HG03460 (cell line): Measurements from ENCODE around the gene FOXJ3.

Experiments used
- ATAC-seq: cut with Tn5 transposase; IDR thresholded peaks from one replicate; pipeline ENCODE4 v1.9.1; 2021; ENCODE audit not compliant: unreplicated experiment

Gene FOXJ3

GRCh38 chr1:42195841-42196240 is 139.2 kb downstream of the FOXJ3 start:
- ATAC-seq: no peak

DNA sequence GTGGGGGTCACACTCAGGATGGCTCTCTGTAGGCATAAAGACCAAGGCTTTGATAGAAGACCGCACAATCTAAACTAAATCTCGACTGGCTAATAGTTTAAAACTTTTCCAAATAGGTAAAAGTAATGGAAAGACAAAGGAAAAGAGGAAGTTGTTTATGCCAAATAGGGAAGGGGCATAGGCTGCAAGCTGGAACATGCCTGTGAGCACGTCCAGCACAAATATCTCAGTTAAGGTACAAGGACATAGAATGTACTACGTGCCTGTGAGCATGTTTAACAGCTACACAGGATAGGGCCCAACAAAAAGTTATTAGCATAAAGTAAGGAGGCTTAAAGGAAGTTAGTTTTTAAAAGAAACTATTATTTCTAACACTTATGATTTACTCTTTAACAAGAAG is 142.9 kb downstream of the FOXJ3 start:
- ATAC-seq: no peak

GRCh38 chr1:42191319-42191718 is 143.7 kb downstream of the FOXJ3 start:
- no peak for ATAC-seq

DNA sequence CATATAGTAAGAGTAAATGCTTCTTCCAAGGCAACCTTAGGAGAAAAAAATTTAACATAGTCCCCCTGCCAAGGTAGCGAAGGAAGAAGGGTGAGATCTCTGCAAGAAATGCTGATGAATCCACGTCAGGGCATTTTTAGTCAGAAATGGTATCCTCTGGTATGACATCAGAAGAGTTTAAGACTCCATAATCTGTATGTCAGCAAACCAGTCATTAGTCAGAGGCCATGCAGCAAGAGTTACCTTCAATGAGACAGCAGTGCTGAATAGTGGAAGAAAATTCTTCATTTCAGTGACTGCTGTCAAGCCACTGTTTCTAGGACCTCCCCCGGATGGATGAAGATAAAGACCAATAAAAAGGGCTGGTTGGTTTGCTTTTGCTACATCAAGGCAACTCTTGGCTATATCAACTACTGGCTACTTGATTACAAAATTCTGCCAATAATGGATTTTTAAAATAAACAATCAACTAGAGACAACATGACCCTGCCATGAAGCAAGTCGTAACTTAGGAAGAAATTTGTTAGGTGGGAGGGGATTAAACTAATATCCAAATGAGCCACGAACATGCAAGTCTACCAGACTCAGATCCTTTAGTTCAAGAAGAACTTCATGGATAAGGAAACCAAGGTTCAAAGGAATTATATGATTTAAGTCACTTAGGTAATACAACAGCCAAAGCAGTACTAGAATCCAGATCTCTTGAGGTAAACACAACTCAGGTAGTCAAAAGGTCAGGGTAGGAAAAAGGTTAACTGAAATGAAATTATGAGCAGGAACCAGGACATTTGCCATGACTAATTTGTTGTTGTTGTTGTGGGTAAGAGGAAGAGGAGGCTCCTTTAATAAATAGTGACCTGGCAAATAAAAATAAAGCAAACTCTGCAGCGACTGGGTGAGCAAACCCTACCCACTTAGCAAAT is 144.8 kb downstream of the FOXJ3 start:
- ATAC-seq: no peak

DNA sequence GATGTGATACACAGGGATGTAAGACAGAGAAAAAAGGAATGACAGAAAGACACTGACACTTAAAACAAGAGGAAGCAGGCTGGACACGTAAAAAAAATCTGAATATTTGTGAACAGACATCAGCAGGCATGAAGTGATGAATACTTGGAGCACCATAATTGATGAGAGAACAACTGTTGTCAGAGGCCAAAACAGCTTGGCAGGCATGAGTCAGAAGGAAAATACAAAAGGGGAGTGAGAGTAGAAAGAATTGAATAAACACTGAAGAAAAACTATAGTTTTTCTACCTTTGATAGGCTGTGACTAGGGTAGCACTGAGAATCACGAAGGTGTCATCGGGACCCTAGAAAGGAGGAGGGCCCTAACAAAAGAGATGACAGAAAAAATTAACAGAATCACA is 148.9 kb downstream of the FOXJ3 start:
- ATAC-seq: no peak

DNA sequence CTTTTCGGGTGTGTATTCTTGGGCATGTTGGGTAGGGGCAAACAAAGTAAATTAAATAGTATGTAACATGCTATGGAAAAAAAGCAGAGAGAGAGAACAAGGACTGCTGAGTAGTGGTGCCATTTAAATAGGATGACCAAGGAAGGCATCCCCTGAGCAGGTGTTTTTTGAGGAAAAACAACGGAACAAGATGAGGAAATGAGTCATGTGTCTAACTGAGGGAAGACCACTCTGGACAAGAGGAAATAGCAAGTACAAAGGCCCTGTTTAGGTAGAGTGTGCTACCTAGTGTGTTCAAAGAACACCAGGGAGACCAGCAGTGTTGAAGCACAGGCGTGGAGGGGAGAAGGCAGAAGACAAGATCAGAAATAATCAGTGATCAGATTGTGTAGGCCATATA is 150.4 kb downstream of the FOXJ3 start:
- ATAC-seq: no peak

GRCh38 chr1:42183957-42184268 is 151.1 kb downstream of the FOXJ3 start:
- no peak for ATAC-seq

DNA sequence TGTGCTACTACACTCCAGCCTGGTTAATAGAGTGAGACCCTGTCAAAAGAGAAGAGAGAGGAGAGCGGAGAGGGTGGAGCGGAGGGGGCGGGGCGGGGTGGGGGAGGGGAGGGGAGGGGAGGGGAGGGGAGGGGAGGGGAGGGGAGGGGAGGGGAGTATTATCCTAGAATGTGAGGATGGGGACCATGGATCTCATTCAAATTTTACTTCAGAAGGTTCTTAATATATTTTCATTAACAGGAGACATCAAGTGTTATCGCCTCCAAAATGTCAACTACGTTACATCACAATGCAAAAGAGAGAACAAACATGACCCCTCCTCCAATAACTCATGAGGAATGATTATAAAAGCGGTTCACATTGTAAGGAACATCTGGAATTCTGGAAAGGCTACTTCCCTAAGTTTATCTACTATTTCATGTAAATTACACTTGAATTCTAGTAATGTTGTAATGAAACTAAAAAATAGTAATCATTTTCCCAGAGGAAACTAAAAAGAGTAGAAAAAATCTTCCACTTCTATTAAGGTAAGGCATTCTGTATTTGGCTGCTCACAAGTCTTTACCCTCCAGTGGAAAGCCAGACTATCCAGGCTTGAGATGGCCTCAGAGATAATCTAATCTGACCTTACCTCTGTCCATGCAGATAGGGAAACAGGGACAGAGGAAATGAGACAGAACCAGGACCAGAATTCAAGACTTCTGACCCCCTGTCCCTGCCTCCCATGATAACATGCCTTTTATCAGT is 151.7 kb downstream of the FOXJ3 start:
- ATAC-seq: no peak

DNA sequence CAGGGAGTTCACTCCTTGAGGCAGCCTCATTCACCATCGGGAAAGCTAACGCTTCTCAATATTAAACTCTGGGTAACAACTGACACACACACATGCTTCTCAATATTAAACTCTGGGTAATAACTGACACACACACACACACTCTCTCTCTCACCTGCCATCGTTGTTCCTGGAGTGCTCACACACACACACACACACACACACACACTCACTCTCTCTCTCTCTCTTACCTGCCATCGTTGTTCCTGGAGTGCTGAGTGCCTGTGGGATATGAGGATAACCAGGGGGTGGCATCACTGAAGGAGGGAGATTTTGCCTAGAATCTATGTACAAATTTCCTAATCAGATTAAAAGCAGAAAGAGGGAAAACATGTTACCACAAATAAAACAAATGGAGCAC is 153.3 kb downstream of the FOXJ3 start:
- no peak for ATAC-seq

DNA sequence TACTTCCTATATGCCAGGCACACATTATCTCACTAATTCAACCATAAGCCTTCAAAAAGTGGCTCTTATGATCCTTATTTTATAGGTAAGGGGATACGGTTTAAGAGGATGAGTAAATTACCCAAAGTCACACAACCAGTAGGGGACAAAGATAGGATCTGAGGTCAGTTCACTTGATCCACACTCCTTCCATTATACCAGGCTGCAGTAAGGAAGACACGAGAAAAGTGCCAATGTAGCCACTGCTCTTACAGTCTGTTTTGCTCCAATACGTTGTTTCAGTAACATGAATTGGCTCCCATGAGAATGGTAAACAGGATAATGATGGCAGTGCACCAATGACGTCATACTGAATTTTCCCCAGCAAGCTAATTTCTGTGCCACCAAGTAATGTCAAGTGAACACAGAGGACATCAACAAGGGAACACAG is 155.1 kb downstream of the FOXJ3 start:
- no peak for ATAC-seq

GRCh38 chr1:42179275-42179674 is 155.8 kb downstream of the FOXJ3 start:
- no peak for ATAC-seq

GRCh38 chr1:42178249-42178648 is 156.8 kb downstream of the FOXJ3 start:
- no peak for ATAC-seq

DNA sequence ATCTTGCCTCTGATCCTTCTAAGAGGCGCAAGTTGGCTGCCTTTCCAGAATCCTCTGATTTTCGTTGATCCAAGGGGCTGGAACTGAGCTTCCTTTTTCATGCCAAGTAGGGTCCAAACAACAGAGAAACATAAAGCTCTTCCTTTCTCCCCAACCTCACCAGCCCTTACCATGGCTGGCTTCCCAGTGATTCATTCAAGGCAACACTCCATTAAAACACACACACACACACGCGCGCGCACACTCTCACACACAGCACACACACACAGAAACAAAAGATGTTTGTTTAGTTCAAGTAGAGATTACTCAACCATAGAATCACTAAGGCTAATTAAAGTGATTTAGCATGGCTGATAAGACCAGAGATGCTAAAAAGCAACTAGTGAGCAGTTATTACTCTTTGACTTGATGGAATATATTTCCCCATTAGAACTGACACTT is 157.5 kb downstream of the FOXJ3 start:
- no peak for ATAC-seq

- ATAC-seq: no peak
These were observed 158.0 kb downstream of the FOXJ3 start for GRCh38 chr1:42176902-42177519.

- no peak for ATAC-seq
These were observed 159.6 kb downstream of the FOXJ3 start for GRCh38 chr1:42175314-42176054.

- no peak for ATAC-seq
These were observed 160.9 kb downstream of the FOXJ3 start for GRCh38 chr1:42173961-42174735.

DNA sequence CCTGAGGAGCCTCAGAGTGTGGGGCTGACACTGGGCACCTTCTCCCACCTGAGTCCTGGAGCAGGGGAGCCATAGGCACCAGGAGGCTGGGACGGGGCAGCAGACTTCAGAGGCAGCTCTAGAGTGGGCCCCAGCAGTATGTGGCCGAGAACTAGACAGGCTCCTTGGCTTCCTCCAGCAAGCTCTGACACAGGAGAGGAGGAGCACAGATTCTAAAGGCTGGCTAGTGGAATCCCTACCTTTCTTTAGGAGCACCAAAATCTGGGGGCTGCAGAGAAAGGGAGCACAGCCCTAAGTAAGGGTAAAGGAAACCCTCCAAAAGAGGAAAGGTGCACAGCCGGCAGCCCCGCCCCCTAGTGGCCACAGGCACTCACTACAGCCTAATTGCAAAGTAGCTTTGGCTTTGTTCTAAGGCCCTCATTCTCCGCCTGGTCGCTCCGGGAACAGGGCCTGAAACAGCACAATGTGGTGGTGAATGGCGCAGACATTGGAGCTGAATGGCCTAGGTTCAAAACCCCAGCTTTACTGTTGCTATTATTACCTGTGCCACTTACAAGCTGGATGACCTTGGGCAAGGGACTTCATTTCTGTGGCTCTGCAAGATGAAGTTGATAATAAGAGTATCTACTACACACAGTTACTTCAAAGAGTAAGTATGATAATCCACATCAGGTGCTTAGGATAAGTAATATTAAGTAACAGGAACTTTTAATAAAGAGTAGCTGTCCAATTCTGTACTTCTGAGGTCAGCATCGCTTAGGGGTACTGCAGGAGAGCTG is 161.7 kb downstream of the FOXJ3 start:
- ATAC-seq: no peak

DNA sequence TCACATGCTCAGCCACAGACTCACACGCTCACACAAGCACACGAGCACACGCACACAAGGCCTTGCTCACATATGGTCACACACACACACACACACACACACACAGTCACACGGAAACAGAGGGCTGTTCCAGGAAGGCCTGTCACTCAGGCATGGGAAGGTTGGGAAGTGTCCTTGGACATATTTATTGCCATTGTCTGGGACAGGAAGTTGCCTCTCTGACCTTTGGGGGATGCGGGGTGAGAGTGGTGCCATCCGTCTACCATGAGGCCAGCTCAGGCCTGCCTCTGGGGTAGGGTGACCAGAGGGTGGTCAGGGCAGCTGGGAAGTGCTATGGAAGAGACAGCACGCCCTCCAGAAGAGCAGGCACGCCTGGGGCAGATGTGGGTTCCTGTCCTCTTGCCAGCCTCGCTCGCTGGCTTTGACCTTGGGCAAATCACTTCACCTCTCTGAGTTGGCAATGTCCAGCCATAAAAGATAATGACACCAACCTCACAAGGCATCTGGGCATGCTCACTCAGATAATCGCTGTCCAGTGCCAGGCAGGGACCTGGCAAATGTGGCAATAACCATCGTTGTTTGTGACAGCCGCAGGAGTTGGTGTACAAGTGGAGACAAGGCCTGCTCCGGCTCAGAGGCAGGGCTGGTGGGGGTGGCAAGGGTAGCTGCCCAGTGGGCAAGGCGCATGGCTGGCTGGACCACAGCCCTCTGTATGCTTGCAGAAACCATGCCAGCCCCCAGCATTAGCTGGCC is 162.5 kb downstream of the FOXJ3 start:
- ATAC-seq: no peak
